Epithelial cell of proximal tubule (primary cell): ENCODE measurements around the gene SORCS2. TPM values are rescaled to one million over a fixed set of nuclear protein-coding genes. Genes with fewer than 3 reads are reported as not detected.

ENCODE experiments used
- DNase-seq: peaks from one replicate; pipeline ENCODE4 v3.0.0-alpha.2; 2011; ENCODE audit warnings: low read depth
- H3K4me3 ChIP-seq: 2 replicates; pipeline ENCODE4 v1.5.1; 2011; ENCODE audit warnings: low read depth, mild to moderate bottlenecking, low read length
- total RNA-seq: library from RNA; depleted of rRNA; stranded (reverse); fragments of >200 nt; gene quantifications from 2 replicates; pipeline ENCODE4 v1.2.3, GENCODE V29; 2015
- TF ChIP-seq, protein P1 (sequence below): conservative IDR thresholded peaks from 2 replicates; pipeline ENCODE4 v1.5.1; 2012; ENCODE audit warnings: low read depth, mild to moderate bottlenecking, low read length

The SORCS2 gene
- total RNA-seq, 1 donor from 2014 or later, result 0.29 TPM

DNA sequence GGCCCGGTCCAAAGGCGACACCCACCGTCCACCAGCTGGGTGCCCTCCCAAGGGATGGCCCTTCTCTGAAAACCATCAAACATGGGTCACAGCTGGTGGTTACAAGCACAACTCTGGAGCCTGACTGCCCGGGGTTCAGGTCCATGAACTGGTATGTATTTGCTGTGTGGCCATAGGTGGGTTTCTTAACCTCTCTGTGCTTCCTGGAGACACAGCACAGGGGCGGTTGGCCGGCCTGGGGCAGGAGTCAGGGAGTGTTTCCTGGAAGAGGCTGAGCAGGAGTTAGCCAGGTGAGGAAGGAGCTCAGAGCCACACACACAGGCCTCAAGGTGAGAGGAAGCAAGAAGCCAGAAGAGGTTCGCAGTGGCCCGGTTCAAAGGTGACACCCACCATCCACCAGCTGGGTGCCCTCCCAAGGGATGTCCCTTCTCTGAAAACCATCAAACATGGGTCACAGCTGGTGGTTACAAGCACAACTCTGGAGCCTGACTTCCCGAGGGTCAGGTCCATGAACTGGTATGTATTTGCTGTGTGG is 486.0 kb downstream of the SORCS2 start:
- TF ChIP-seq, protein P1, sequence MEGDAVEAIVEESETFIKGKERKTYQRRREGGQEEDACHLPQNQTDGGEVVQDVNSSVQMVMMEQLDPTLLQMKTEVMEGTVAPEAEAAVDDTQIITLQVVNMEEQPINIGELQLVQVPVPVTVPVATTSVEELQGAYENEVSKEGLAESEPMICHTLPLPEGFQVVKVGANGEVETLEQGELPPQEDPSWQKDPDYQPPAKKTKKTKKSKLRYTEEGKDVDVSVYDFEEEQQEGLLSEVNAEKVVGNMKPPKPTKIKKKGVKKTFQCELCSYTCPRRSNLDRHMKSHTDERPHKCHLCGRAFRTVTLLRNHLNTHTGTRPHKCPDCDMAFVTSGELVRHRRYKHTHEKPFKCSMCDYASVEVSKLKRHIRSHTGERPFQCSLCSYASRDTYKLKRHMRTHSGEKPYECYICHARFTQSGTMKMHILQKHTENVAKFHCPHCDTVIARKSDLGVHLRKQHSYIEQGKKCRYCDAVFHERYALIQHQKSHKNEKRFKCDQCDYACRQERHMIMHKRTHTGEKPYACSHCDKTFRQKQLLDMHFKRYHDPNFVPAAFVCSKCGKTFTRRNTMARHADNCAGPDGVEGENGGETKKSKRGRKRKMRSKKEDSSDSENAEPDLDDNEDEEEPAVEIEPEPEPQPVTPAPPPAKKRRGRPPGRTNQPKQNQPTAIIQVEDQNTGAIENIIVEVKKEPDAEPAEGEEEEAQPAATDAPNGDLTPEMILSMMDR, result no peak
- no peak overlapping the region for H3K4me3 ChIP-seq
- no peak for DNase-seq

- TF ChIP-seq, protein P1, result no peak
- H3K4me3 ChIP-seq, result no peak overlapping the region
- DNase-seq, result no peak
These were observed 487.2 kb downstream of the SORCS2 start for GRCh38 chr4:7679406-7680040.

GRCh38 chr4:7680106-7680505 is 487.8 kb downstream of the SORCS2 start:
- no peak overlapping the region for H3K4me3 ChIP-seq
- DNase-seq, result no peak
- TF ChIP-seq, protein P1, result no peak

DNA sequence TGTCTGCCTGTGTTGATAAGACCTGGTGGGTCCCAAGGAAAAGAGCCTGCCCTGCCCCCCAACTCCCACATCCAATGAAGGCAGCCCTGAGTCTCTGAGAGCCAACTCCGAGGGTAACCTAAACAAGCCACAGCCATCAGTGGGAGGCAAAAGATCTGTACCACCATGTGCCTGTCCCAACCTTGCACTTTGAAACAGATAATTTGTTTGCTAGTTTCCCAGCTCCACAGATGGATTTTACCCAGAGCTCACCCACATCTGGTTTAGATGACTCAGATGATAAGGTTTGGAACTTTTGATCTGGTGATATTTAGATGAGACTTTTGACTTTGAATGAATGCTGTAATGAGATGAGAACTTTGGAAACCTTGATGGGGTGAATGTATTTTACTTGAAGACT is 488.4 kb downstream of the SORCS2 start:
- TF ChIP-seq, protein P1, result no peak

GRCh38 chr4:7683126-7683703 is 490.9 kb downstream of the SORCS2 start:
- TF ChIP-seq, protein P1, result no peak

More for the DNA sequence above, 488.4 kb downstream of the SORCS2 start:
- no peak overlapping the region for H3K4me3 ChIP-seq
- DNase-seq, result no peak

GRCh38 chr4:7684294-7684693 is 492.0 kb downstream of the SORCS2 start:
- TF ChIP-seq, protein P1, result no peak
- no peak overlapping the region for H3K4me3 ChIP-seq
- no peak for DNase-seq

More at GRCh38 chr4:7683126-7683703, 490.9 kb downstream of the SORCS2 start:
- DNase-seq, result no peak
- no peak overlapping the region for H3K4me3 ChIP-seq
